ENCODE results near the gene GSDME.
"Not testable (repeated sequence)": the region's sequence is repeated elsewhere in the genome, so short reads cannot be mapped to it uniquely, and the experiment has no call there.

GSDME gene

DNA sequence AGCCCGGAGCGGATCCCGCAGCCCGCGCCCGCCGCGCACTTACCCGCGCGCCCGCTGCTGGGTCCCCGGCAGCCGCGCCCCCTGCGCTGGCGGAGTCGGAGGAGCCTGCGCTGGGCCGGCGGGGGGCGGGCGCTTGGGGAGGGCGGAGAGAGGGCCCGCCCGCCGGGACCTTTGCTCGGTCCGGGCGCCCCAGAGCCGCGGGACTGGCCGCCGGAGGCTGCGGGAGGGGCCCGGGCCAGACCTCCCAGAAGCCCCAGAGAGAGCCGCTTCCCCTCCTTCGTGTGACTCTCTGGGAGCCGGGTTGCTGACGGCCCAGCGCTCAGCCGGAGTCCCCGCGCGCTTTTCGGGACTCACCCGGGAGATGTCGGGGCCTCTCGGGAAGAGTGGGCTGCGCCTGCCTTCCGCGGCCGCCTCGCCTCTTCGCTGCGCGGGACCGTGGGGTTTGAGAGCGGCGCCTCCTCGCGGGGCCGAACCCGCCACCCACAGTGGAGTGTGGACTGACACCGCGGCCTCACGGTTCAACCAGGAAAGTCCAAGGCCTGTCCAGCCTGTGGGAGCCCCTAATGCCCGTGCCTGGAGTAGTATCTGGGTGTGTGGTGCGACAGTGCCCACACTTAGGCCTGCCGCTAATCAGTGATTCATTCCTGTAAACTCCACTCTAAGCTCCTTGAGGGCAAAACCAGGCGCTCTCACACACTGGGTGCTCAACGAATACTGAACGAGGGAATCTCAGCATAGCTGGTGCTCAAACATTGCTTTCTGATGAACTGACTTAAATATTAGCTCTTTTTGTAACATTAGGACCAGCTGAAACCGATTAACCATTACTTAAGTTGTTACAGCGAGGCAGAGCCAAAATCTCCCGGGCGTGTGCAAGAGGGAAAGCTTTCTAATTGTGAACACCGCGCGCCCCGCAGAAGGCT is at the start of gene GSDME:
Gene GSDME (minus strand): TSS at position 112 of the 923 bp plus-strand sequence. CDS start 7,690 bp downstream, outside the sequence.
- DNase-seq, result no peak

DNA sequence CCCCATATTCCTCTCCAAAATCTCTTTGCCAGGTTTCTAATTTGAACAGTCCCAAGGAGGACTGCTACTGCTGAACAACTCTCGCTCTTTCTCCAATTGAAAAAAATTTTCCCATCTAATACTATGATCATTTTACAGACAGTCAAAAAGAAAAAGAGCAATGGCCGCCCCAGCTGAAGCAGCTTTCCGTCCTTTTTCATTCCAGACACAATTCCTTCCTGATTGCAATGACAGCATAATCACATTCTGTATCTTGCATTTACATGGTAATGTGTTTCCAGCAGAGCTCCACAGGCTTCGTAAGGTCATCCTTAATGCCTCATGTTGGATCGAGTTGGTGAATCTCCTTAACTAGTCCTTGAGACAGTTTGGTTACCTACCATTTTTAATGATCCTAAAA is 45.0 kb upstream of the GSDME start:
- no peak for DNase-seq

DNA sequence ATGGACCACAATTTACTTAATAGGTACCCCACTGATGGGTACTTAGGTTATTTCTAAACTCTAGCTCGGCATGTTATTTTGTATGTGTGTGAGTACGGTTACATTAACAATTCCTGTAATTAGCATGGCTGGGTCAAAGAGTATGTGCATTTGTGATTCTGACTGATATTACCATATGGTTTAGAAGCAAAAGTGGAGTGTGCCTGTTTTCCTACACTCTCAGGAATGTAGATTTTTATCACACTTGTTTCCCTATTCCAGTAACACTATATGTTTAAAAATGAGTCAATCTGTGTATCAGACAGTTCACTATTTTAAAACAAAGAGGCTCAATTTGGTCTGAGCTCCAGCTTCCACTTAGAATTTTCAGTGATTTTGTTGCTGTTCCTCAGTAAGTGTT is 44.6 kb upstream of the GSDME start:
- no peak for DNase-seq

- DNase-seq, result no peak
Measured at GRCh38 chr7:24800667-24801066, 43.4 kb upstream of the GSDME start.

DNA sequence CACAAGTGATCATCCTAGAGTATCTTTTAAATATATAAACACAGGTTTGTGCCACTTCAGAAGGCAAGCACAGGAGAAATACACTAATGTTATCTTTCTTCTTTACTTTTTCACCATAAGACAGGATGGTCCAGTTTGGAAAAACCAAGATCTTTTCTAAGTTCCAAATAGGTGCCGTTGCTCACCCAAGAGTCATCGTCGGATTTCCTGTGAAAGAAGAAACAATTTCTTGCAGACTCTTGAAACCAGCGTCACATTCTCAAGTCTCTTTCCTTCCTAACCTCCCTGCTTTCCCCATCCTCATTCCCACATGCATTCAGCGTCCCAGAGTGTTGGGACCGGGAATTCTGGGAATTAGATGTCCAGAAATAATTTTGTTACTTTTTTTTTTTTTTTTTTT is 42.8 kb upstream of the GSDME start:
- DNase-seq, result no peak

DNA sequence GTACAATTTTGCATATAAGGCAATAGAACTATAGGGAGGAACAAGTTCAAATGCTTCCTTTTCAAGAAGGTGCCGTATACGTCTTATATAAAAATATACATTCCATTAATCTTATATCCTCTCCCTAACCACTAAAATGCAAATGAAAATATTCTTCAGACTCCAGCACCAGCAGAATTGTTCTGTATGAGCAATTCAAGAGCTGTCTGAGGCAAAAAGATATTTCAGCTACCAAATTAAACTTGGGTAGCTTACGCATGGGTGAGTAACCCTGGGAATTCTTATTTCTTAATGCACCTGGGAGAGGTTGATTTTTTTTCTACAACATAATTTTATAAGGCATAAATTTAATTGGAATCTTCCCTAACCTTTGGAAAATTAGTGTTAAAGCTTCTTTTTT is 42.2 kb upstream of the GSDME start:
- DNase-seq, result no peak

GRCh38 chr7:24798261-24798660 is 41.0 kb upstream of the GSDME start:
- DNase-seq, result no peak

DNA sequence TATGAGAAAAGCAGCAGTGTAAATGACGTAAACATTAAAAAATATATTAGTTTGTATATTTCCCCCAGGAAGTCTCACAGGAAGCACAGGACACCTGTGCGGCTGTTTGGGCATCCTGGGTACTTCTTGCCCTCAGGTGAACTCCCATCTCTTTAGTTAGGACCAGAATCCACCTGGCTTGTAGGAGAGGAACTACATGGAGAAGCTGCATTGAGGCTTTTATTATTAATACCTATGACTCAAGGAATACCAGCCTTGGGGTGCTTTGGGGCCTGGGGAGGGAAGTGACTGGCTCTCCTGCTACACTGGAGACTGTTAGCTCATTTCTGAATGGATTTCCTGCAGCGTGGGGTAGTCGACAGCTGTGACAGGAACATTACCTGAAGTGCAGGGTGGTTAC is 40.0 kb upstream of the GSDME start:
- no peak for DNase-seq

DNA sequence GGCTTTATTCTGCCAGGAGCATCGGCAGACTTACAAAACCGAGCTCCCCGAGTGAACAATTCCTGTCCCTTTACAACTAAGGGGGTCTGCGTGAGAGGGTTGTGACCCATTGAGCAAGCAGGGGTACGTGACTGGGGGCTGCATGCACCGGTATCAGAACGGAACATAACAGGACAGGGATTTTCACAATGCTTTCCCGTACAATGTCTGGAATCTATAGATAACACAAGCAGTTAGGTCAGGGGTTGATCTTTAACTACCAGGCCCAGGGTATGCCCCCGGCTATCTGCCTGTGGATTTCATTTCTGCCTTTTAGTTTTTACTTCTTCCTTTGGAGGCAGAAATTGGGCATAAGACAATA is 38.1 kb upstream of the GSDME start:
- DNase-seq, result no peak

DNA sequence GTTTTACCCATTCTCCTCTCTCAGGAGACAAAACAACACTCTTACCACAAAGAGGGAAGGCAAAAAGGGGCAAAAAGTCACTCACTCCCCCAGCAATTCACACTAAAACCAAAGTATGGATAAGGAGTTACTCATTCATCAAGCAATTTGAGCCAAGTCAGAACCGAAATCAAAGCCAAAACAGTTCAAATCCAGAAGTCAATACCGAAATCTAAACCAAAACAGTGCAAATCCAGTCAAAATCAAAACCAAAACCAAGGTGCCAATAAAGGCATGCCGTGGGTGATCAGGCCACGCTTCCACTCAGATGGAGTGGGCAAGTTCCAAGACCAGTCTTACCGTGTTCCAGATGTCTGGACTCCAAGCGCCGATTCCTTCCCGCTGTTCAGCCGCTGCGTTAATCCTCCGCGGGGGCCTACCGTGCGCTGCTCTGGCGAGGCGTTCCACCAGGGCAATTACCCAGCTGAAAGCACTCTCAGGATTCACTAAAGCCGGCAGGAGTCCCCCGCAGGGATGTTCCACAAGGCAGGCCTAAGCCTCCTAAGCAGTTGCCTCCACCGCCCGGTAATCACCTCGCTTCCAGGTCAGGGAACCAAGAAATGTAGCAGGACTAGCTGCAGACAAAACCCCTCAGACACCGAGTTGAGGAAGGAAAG is 37.6 kb upstream of the GSDME start:
- not testable (repeated sequence) for DNase-seq

- no peak for DNase-seq
Measured at GRCh38 chr7:24793982-24794648, 36.9 kb upstream of the GSDME start.

DNA sequence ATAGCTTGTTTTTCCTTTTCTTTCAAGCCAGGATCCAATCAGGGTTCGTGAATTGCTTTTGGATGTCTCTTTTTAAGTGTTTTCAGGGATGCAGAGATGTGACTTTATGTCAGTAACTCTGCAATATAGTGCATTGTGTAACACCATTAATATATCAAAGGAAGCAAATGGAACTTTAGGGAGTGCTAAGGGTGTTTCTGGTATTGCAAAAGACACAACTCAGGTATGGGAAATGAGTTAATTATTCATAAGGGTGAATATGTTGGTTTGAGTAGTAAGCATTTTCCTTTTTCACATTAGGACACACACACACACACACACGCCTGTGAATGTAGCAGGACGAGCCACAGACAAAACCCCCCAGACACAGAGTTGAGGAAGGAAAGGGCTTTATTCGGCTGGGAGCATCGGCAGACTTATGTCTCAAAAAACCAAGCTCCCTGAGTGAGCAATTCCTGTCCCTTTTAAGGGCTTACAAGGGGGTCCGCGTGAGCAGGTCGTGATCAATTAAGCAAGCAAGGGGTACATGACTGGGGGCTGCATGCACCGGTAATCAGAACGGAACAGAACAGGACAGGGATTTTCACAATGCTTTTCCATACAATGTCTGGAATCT is 31.8 kb upstream of the GSDME start:
- DNase-seq, result no peak

- DNase-seq, result no peak
Measured at GRCh38 chr7:24788075-24788474, 30.8 kb upstream of the GSDME start.

- DNase-seq, result no peak
Measured at GRCh38 chr7:24786941-24787340, 29.7 kb upstream of the GSDME start.

DNA sequence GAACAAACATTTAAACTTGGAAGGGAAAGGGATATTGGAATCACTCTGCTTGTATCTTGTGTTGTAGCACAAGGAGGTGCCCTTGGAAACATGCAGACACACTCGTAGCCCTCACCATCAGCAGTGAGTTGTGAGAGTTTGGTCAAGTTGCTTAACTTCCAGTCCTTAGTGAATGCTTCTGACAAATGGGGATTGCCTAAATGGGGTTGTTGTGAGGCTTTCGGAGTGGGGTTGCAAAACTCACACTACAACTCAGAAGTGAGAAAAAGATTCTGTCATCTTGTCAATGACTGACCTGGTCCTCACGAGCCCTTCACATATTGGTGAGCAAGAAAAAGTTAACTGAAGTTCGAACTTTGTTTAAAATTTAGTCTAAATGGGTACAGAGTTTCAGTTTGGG is 29.0 kb upstream of the GSDME start:
- DNase-seq, result no peak

DNA sequence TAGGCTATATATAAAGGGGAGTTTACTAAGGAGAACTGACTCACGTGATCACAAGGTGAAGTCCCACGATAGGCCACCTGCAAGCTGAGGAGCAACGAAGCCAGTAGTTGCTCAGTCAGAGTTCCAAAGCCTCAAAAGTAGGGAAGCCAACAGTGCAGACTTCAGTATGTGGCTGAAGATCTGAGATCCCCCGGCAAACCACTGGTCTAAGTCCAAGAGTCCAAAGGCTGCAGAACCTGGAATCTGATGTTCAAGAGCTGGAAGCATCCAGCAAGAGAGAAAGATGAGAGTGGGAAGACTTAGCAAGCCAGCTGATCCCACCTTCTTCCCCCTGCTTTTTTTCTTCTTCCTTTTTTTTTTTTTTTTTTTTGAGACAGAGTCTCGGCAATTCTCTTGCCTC is 27.0 kb upstream of the GSDME start:
- DNase-seq, result no peak

DNA sequence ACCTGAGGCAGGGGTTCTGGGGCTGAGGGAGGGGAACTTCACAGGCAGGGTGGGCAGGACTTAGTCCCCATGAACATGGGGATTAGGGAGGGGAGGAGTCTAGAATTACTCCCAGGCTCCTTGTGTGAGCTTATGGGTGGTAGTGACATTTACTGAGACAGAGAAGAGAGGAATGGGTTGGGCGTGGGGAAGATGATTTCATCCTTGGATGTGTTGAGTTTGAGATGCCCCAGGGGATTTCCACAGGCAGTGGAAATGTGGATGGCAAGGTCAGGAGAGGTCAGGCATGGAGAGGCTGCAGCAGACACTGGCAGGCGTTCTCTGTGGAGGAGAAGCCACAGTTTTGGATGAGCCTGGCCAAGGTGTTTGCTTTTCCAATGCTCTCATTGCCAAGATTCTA is 26.4 kb upstream of the GSDME start:
- no peak for DNase-seq

DNA sequence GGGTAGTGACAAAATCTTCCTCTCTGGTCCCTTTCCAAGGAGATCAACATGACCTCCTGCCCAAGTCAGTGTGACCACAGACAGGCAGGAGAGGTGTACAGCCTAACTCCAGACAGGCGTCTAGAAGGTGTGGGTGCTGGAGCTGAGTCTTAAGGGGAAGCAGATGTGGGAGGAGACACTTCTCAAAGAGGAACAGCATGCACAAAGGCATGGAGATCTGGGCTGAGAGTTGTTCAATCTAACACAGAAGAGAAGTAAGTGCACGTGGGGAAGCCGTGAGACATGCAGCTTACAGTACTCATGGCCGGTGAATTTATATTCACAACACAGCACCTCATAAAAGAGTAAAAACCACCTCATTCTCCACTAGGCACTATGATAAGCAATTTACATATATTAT is 23.8 kb upstream of the GSDME start:
- DNase-seq, result no peak

DNA sequence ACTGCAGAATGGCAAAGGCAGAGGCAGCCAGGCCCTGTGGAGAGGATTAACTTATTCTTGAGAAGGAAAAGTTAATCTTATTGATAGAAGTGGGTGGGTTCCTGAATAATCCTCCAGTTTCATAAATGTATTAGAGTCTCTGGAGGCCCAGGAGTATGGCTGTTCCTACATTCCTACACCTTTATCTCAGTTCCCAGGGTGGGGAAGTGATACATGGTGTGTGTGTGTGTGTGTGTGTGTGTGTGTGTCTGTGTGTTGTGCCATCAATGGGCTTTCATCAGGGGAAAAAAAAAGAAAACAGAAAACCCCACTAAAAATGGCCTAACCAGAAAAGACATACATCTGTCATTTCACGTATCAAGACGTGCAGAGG is 22.0 kb upstream of the GSDME start:
- no peak for DNase-seq

GRCh38 chr7:24778543-24779282 is 21.4 kb upstream of the GSDME start:
- no peak for DNase-seq

- no peak for DNase-seq
Measured at GRCh38 chr7:24777806-24778205, 20.5 kb upstream of the GSDME start.

GRCh38 chr7:24773646-24774045 is 16.4 kb upstream of the GSDME start:
- DNase-seq, result no peak

DNA sequence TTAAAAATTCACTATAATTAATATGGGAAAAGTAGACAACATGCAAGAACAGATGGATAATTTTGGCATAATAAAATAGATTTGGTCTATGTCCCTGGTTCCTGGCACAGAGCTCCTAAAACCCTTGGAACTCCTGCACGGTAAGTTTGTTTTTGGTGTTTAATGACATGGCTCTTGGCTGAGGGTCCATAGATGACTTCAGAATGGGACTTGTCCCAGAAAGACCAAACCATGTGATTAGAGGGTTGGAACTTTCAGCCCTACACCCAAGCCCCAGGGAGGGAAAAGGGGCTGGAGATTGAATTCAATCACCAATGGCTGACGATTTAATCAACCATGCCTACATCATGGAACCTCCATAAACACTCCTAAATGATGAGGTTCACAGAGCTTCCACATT is 12.6 kb upstream of the GSDME start:
- no peak for DNase-seq
